ENCODE data around the gene MYO7A. TPM values are rescaled to one million over a fixed set of nuclear protein-coding genes. Genes with fewer than 3 reads are reported as not detected.

Gene MYO7A
- total and polyA plus RNA-seq, 2 of the 8 experiments (the other 6 are each of a cell fraction or from before 2014, with no cell fraction given): 1.5 to 1.9 TPM

DNA sequence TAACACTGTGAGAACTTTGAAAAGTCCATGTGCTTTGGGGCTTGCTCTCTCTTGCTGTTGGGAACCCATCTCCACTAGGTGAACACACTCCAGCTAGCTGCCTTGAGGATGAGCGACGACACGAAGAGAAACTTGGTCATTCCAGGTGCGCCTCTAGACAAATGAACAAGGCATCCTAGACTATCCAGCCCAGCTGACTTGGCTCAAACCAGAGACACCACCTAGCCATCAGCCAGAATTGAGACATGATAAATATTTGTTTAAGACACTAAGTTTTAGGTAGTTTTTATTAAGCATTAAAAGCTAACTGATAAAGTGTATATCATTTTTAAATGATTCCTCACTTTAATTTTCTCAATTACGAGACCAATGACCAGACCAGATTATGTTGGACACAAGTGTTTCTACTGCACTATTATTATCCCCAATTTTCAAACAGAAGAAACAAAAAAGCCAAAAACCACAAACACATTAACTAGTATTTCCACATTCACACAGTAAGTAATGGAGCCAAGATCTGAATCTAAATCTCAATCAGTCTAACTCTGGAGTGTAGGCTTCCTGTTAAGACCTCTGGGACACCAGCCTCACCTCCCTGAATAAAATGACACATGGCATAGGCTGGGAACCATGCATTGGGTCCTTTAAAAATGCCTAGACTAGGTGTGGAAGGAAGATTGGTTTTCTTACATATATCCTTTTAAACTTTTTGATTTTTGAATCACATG lies 103.0 kb downstream of the MYO7A start:
- H2BK15ac ChIP-seq (ENCODE audit: low read length): no peak overlapping the region
- H3K4me1 ChIP-seq (replicated peaks in 1 of 4; ENCODE audit: control insufficient read depth in 3 of 4, insufficient read depth in 4 of 4, low read length in 3 of 4): no peaks in the 10 kb centered on the region
- ChIA-PET CTCF (ENCODE audit: partially characterized antibody) (interaction anchor here (1.3 kb wide), 1 partner anchor 8 kb away, joined by 4 read pairs; no protein-coding TSS in a partner anchor), POLR2A (ENCODE audit: partially characterized antibody) (no interaction called here)
- no peak overlapping the region for H4K8ac ChIP-seq (ENCODE audit: extremely low read depth, insufficient read depth, low read length)
- H3K56ac ChIP-seq (replicated peaks; ENCODE audit: insufficient read length, low read depth, low read length): no peak overlapping the region
- no peak overlapping the region for H2BK20ac ChIP-seq (ENCODE audit: low read length)
- no peak for DNase-seq (ENCODE audit: low read depth in 1 of 2, low spot score in 2 of 2)
- H2AFZ ChIP-seq (ENCODE audit: low read length): peak overlapping the region; percentile 34; the same call in 1 of the 2 replicates
- no peak overlapping the region for H3K14ac ChIP-seq (ENCODE audit: insufficient read length)
- H2BK12ac ChIP-seq (ENCODE audit: low read depth, low read length): no peak overlapping the region
- H3K79me1 ChIP-seq (ENCODE audit: low read depth, low read length): no peaks in the 10 kb centered on the region
- H3K27ac ChIP-seq (ENCODE audit: low read depth, low read length): no peak overlapping the region
- H3K4me2 ChIP-seq (ENCODE audit: insufficient read depth in 1 of 2, low read depth in 2 of 2, low read length in 2 of 2): no peak overlapping the region
- H3K4me3 ChIP-seq (ENCODE audit: extremely low read depth in 1 of 4, insufficient read depth in 2 of 4, low read depth in 3 of 4, low read length in 4 of 4): no peak overlapping the region
- no peak overlapping the region for H4K91ac ChIP-seq (replicated peaks; ENCODE audit: insufficient read length, low read length)
- H2AK5ac ChIP-seq (ENCODE audit: low read depth, low read length): no peak overlapping the region
- no peak overlapping the region for H3K4ac ChIP-seq (replicated peaks; ENCODE audit: insufficient read length, low read depth, low read length)
- H3K9me3 ChIP-seq (ENCODE audit: insufficient read depth in 2 of 2, low read depth in 1 of 2, low read length in 1 of 2): no peaks in the 10 kb centered on the region
- H3K79me2 ChIP-seq (ENCODE audit: control insufficient read depth in 1 of 2, insufficient read depth in 2 of 2, low read length in 2 of 2): no peaks in the 10 kb centered on the region
- no peaks in the 10 kb centered on the region for H3K36me3 ChIP-seq (ENCODE audit: control insufficient read depth in 2 of 4, insufficient read depth in 4 of 4, low read length in 3 of 4)
- no peak for FAIRE-seq
- no peaks in the 10 kb centered on the region for H4K20me1 ChIP-seq (replicated peaks in 1 of 2; ENCODE audit: control insufficient read depth in 1 of 2, insufficient read depth in 2 of 2, low read length in 2 of 2)
- H4K5ac ChIP-seq (ENCODE audit: insufficient read length, low read depth, low read length): no peak overlapping the region
- no peak overlapping the region for H3K18ac ChIP-seq (ENCODE audit: extremely low read depth, low read length)
- H3K23me2 ChIP-seq (ENCODE audit: low read depth, low read length): no peaks in the 10 kb centered on the region
- H3K23ac ChIP-seq (ENCODE audit: insufficient read length): no peak overlapping the region
- no peak overlapping the region for H3K9ac ChIP-seq (replicated peaks in 1 of 4; ENCODE audit: extremely low read depth in 1 of 4, low read depth in 3 of 4, low read length in 3 of 4)
- 95% methylated on average over 5 of the region's 5 CpGs; no CpG with 5 or more reads in 1 of the 2 experiments for WGBS, 2 experiments (ENCODE audit: extremely low coverage in 1 of 2, insufficient coverage in 1 of 2, insufficient read length in 1 of 2, insufficient replicate concordance in 2 of 2, low coverage in 1 of 2, low lambda C conversion rate in 2 of 2, missing lambda C conversion rate in 1 of 2)
- no peaks in the 10 kb centered on the region; a peak in 1 of 7 replicates for H3K27me3 ChIP-seq (replicated peaks in 1 of 4; ENCODE audit: control insufficient read depth in 3 of 4, extremely low read depth in 1 of 4, insufficient read depth in 3 of 4, low read length in 3 of 4)
- no peak overlapping the region for H2BK5ac ChIP-seq (ENCODE audit: low read depth, low read length)
- TF ChIP-seq RNF2 (IDR thresholded peaks at IDR 0.05; ENCODE audit: borderline replicate concordance, low read depth, low read length, missing control alignments, poor library complexity, severe bottlenecking) (no peak), TCF12 (IDR thresholded peaks at IDR 0.05; ENCODE audit: low read depth, low read length) (no peak), ZNF274 (IDR thresholded peaks at IDR 0.05; ENCODE audit: borderline replicate concordance, extremely low read depth, low read length) (no peak), PHF8 (conservative IDR thresholded peaks at IDR 0.05; ENCODE audit: low read depth, low read length) (no peak), TBP (IDR thresholded peaks at IDR 0.05; ENCODE audit: low read depth, low read length) (no peak), CTCF (IDR thresholded peaks at IDR 0.05; ENCODE audit: control extremely low read depth in 1 of 3, insufficient read depth in 1 of 3, low read depth in 1 of 3, low read length in 3 of 3) (no peak)
- no peak overlapping the region for H2BK120ac ChIP-seq (replicated peaks; ENCODE audit: low read depth, low read length)
